Upper lobe of right lung (tissue), 1 donor: ENCODE measurements around the gene ADRB1. TPM values are rescaled to one million over a fixed set of nuclear protein-coding genes. Genes with fewer than 3 reads are reported as not detected.

ENCODE experiments used
- ATAC-seq: fragments of 200-7000 bp; cut with Tn5 transposase; one replicate; pipeline ENCODE4 v1.9.1; 2020; ENCODE audit warnings: mild to moderate bottlenecking, moderate library complexity
- DNase-seq: peaks from one replicate; pipeline ENCODE4 v3.0.0-alpha.2; 2020
- H3K27ac ChIP-seq: fragments of 200-600 bp; one replicate; pipeline ENCODE4 v1.8.0; 2022
- H3K27me3 ChIP-seq: fragments of 200-600 bp; one replicate; pipeline ENCODE4 v1.8.0; 2022; ENCODE audit warnings: mild to moderate bottlenecking
- H3K36me3 ChIP-seq: fragments of 200-600 bp; one replicate; pipeline ENCODE4 v1.8.0; 2022
- H3K4me1 ChIP-seq: fragments of 200-600 bp; one replicate; pipeline ENCODE4 v1.8.0; 2022
- H3K4me3 ChIP-seq: fragments of 200-600 bp; one replicate; pipeline ENCODE4 v1.8.0; 2022; ENCODE audit warnings: mild to moderate bottlenecking
- H3K9me3 ChIP-seq: fragments of 200-600 bp; one replicate; pipeline ENCODE4 v1.8.0; 2022
- intact Hi-C: fragments of 100-400 bp; cut with DNase I; formaldehyde crosslinking; loops from one replicate; pipeline ENCODE4 v1.11.0; 2022
- total RNA-seq: library from RNA; stranded (reverse); fragmentation: NEBNext Ultra II Directional; extraction: Animal tissue kit (Norgen Biotek cat#: 25700); gene quantifications from one replicate; pipeline ENCODE4 v1.2.1, GENCODE V29; 2021
- TF ChIP-seq, protein P1 (sequence below): fragments of 200-600 bp; IDR thresholded peaks from one replicate; pipeline ENCODE4 v1.8.0; 2022; ENCODE audit warnings: antibody characterized with exemption
- donor health status: DM: no; HTN: yes; CAD: no; lungs with severe emphysema.

ADRB1 gene
- total RNA-seq, 1 donor from 2014 or later = 18.6 TPM

GRCh38 chr10:114038819-114039218 lies 4.8 kb upstream of the ADRB1 start:
- Histone ChIP-seq H3K36me3 (no peaks in the 10 kb centered on the region), H3K4me3 (no peak overlapping the region), H3K27ac (no peak overlapping the region), H3K9me3 (no peaks in the 10 kb centered on the region), H3K27me3 (peaks cover 7% of the 10 kb centered on the region), H3K4me1 (no peaks in the 10 kb centered on the region)
- DNase-seq (no peak), ATAC-seq (no peak)
- intact Hi-C loops = no loop called here
- TF ChIP-seq, protein P1, sequence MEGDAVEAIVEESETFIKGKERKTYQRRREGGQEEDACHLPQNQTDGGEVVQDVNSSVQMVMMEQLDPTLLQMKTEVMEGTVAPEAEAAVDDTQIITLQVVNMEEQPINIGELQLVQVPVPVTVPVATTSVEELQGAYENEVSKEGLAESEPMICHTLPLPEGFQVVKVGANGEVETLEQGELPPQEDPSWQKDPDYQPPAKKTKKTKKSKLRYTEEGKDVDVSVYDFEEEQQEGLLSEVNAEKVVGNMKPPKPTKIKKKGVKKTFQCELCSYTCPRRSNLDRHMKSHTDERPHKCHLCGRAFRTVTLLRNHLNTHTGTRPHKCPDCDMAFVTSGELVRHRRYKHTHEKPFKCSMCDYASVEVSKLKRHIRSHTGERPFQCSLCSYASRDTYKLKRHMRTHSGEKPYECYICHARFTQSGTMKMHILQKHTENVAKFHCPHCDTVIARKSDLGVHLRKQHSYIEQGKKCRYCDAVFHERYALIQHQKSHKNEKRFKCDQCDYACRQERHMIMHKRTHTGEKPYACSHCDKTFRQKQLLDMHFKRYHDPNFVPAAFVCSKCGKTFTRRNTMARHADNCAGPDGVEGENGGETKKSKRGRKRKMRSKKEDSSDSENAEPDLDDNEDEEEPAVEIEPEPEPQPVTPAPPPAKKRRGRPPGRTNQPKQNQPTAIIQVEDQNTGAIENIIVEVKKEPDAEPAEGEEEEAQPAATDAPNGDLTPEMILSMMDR = no peak

DNA sequence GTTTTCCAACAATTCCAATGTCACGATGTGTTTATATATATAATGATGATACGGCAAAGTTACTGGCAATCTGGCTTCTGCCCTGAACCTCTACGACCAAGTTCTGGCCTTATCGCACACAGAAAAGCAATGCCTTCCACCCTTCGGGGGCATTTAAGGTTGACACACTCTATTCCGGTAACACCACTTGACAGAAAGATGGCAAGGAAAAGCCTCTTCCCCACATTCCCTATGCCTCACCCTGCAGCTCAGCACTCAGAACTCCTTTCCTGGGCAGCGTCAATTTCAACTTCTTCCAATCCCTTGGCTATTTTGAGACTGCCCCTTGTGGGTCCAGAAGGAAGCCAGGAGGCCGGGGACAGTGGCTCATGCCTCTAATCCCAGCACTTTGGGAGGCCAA lies 2.5 kb upstream of the ADRB1 start:
- Histone ChIP-seq H3K9me3 (no peaks in the 10 kb centered on the region), H3K27me3 (peaks cover 19% of the 10 kb centered on the region), H3K4me3 (no peak overlapping the region), H3K4me1 (no peaks in the 10 kb centered on the region), H3K27ac (no peak overlapping the region), H3K36me3 (no peaks in the 10 kb centered on the region)
- intact Hi-C loops = no loop called here
- TF ChIP-seq, protein P1 = no peak
- DNase-seq (no peak), ATAC-seq (no peak)

DNA sequence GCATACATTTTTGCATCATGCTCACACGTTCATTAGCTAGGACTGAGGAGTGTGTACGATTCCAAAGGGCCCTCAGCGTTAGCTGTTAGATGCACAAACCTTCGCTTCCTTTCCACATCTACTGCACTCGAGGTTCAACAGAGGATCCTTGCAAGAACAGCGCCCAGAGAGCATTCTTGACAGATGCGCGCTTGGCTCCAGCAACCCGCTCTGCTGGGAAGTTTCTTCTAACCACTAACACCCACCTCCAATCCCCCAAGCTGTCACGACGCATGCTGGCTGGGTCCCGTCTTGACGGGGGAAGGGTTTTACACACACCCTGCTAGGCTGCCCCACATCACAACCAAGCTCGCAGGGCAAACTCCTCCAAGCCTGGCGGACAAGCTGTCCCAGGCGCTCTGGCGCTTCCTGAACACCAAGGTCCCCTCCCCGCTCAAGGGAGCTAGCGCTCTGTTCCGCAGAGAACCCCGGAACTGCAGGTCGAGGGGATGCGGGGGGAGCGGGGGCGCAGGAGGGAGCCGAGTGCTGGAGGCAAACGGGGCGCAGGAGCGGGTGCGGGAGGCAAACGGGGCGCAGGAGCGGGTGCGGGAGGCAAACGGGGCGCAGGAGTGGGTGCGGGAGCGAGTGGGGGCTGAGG lies 653 bp upstream of the ADRB1 start:
- Histone ChIP-seq H3K9me3 (no peaks in the 10 kb centered on the region), H3K36me3 (no peaks in the 10 kb centered on the region), H3K4me3 (peak overlapping the region; percentile 55), H3K27me3 (peaks cover 19% of the 10 kb centered on the region), H3K27ac (peak overlapping the region; percentile 83), H3K4me1 (no peaks in the 10 kb centered on the region)
- DNase-seq (peak; percentile 82), ATAC-seq (peak; percentile 70)
- intact Hi-C loops = no loop called here
- TF ChIP-seq, protein P1 = no peak

DNA sequence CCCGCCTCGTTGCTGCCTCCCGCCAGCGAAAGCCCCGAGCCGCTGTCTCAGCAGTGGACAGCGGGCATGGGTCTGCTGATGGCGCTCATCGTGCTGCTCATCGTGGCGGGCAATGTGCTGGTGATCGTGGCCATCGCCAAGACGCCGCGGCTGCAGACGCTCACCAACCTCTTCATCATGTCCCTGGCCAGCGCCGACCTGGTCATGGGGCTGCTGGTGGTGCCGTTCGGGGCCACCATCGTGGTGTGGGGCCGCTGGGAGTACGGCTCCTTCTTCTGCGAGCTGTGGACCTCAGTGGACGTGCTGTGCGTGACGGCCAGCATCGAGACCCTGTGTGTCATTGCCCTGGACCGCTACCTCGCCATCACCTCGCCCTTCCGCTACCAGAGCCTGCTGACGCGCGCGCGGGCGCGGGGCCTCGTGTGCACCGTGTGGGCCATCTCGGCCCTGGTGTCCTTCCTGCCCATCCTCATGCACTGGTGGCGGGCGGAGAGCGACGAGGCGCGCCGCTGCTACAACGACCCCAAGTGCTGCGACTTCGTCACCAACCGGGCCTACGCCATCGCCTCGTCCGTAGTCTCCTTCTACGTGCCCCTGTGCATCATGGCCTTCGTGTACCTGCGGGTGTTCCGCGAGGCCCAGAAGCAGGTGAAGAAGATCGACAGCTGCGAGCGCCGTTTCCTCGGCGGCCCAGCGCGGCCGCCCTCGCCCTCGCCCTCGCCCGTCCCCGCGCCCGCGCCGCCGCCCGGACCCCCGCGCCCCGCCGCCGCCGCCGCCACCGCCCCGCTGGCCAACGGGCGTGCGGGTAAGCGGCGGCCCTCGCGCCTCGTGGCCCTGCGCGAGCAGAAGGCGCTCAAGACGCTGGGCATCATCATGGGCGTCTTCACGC lies 825 bp downstream of the ADRB1 start:
- peak; percentile 68 for DNase-seq
- Histone ChIP-seq H3K36me3 (no peaks in the 10 kb centered on the region), H3K9me3 (no peaks in the 10 kb centered on the region), H3K4me3 (peak overlapping the region; percentile 55), H3K27me3 (peaks cover 19% of the 10 kb centered on the region), H3K27ac (peak overlapping the region; percentile 81), H3K4me1 (no peaks in the 10 kb centered on the region)
- TF ChIP-seq, protein P1 = no peak
- intact Hi-C loops = no loop called here
- peak; percentile 7 for ATAC-seq

- DNase-seq (peak; percentile 76), ATAC-seq (peak; percentile 32)
- Histone ChIP-seq H3K4me1 (no peaks in the 10 kb centered on the region), H3K27me3 (peaks cover 19% of the 10 kb centered on the region), H3K4me3 (peak overlapping the region; percentile 55), H3K27ac (peak overlapping the region; percentile 66), H3K9me3 (no peaks in the 10 kb centered on the region), H3K36me3 (no peaks in the 10 kb centered on the region)
- intact Hi-C loops = no loop called here
- TF ChIP-seq, protein P1 = no peak
Observed at GRCh38 chr10:114045136-114046086, 1.7 kb downstream of the ADRB1 start.
